SK-N-SH (cell line): ENCODE measurements around the gene ZNF827. TPM values are rescaled to one million over a fixed set of nuclear protein-coding genes. Genes with fewer than 3 reads are reported as not detected.

Source experiments
- CTCF ChIA-PET: fragments of 300-600, 350-600 bp; formaldehyde crosslinking; extraction: SDS; loops from one replicate; lab custom pipeline; 2021; lab: Yijun Ruan, JAX
- POLR2A ChIA-PET: fragments of 350-600 bp; sonication (Branson Sonifier 250); formaldehyde crosslinking; extraction: SDS; loops from one replicate; lab custom pipeline; 2020; ENCODE audit warnings: antibody characterized with exemption, inconsistent platforms; lab: Yijun Ruan, JAX
- DNase-seq: peaks from one replicate; pipeline ENCODE4 v3.0.0; 2012
- H2AFZ ChIP-seq: fragments of 200-600 bp; sonication (generic); 2 replicates; pipeline ENCODE4 v1.8.1; 2016; ENCODE audit warnings: antibody characterized with exemption, mild to moderate bottlenecking, low read depth
- H3F3A ChIP-seq: fragments of 200-600 bp; sonication (generic); replicated peaks from 2 replicates; pipeline ENCODE3; 2016; ENCODE audit warnings: antibody characterized with exemption, mild to moderate bottlenecking; ENCODE audit not compliant: insufficient read depth
- H3K27ac ChIP-seq, 2 experiments: fragments of 200-500 bp in 1 of 2; fragments of 200-600 bp in 1 of 2; sonication (Bioruptor generic) in 1 of 2; sonication (generic), shearing (Covaris generic) in 1 of 2; 2 replicates each; pipeline versions ENCODE4 v1.5.1 to v1.6.1; 2014 to 2016; ENCODE audit warnings: low read depth in 2 of 2, inconsistent platforms in 1 of 2, low read length in 1 of 2, mild to moderate bottlenecking in 1 of 2, mixed read lengths in 1 of 2
- H3K27me3 ChIP-seq: fragments of 200-600 bp; sonication (generic), shearing (Covaris generic); 2 replicates; pipeline ENCODE4 v1.6.1; 2016; ENCODE audit warnings: mixed run types; ENCODE audit not compliant: insufficient read depth
- H3K36me3 ChIP-seq, 2 experiments: fragments of 200-500 bp in 1 of 2; fragments of 200-600 bp in 1 of 2; sonication (Bioruptor generic) in 1 of 2; sonication (generic) in 1 of 2; replicated peaks in 1 of 2; 2 replicates each; pipeline versions ENCODE3 to v1.5.1; 2014 to 2016; ENCODE audit warnings: low read length in 1 of 2, mild to moderate bottlenecking in 1 of 2; ENCODE audit not compliant: insufficient read depth in 2 of 2, control insufficient read depth in 1 of 2
- H3K4me1 ChIP-seq, 2 experiments: fragments of 200-500 bp in 1 of 2; fragments of 200-600 bp in 1 of 2; sonication (Bioruptor generic) in 1 of 2; sonication (generic), shearing (Covaris generic) in 1 of 2; 2 replicates each; pipeline versions ENCODE4 v1.5.1 to v1.6.1; 2014 to 2016; ENCODE audit warnings: low read depth in 1 of 2, low read length in 1 of 2, mixed run types in 1 of 2; ENCODE audit not compliant: insufficient read depth in 2 of 2, control insufficient read depth in 1 of 2
- H3K4me2 ChIP-seq: fragments of 200-600 bp; sonication (generic), shearing (Covaris generic); 2 replicates; pipeline ENCODE4 v1.6.1; 2017; ENCODE audit warnings: mixed run types
- H3K4me3 ChIP-seq, 2 experiments: fragments of 200-500 bp in 1 of 2; fragments of 200-600 bp in 1 of 2; sonication (Bioruptor generic) in 1 of 2; sonication (generic), shearing (Covaris generic) in 1 of 2; 2 replicates each; pipeline versions ENCODE4 v1.5.1 to v1.8.1; 2014 to 2016; ENCODE audit warnings: low read depth in 2 of 2, inconsistent platforms in 1 of 2, low read length in 1 of 2, mild to moderate bottlenecking in 1 of 2, mixed read lengths in 1 of 2, moderate library complexity in 1 of 2
- H3K79me2 ChIP-seq: fragments of 200-600 bp; sonication (generic); 2 replicates; pipeline ENCODE4 v1.8.1; 2017; ENCODE audit warnings: mild to moderate bottlenecking; ENCODE audit not compliant: insufficient read depth
- H3K9ac ChIP-seq: fragments of 200-600 bp; sonication (generic); 2 replicates; pipeline ENCODE4 v1.6.1; 2017; ENCODE audit warnings: mixed run types
- H3K9me2 ChIP-seq: fragments of 200-600 bp; sonication (generic); 2 replicates; pipeline ENCODE4 v1.6.1; 2017; ENCODE audit warnings: mixed run types
- H3K9me3 ChIP-seq: fragments of 200-600 bp; sonication (generic); 2 replicates; pipeline ENCODE4 v1.6.1; 2017; ENCODE audit warnings: mixed run types, mild to moderate bottlenecking, moderate library complexity
- H4K20me1 ChIP-seq: fragments of 200-600 bp; sonication (generic); 2 replicates; pipeline ENCODE4 v1.6.1; 2017; ENCODE audit warnings: mild to moderate bottlenecking, mixed run types; ENCODE audit not compliant: insufficient read depth
- CTCF ChIP-seq: fragments of 200-600 bp; sonication (generic); IDR thresholded peaks from 2 replicates; pipeline ENCODE4 v1.6.1; 2017; ENCODE audit warnings: antibody characterized with exemption, mild to moderate bottlenecking, moderate library complexity
- ELF1 ChIP-seq: IDR thresholded peaks from 2 replicates; pipeline ENCODE4 v1.4.0; 2012
- EP300 ChIP-seq, 2 experiments: IDR thresholded peaks; 2 replicates each; pipeline versions ENCODE4 v1.4.0 to v1.6.1; 2012; ENCODE audit warnings: borderline replicate concordance in 1 of 2, low read depth in 1 of 2, low read length in 1 of 2
- FOSL2 ChIP-seq: IDR thresholded peaks from 2 replicates; pipeline ENCODE4 v1.4.0; 2012; ENCODE audit warnings: low read depth, mild to moderate bottlenecking, moderate library complexity, borderline replicate concordance
- FOXM1 ChIP-seq: IDR thresholded peaks from 2 replicates; pipeline ENCODE4 v1.4.0; 2012; ENCODE audit warnings: low read depth, mild to moderate bottlenecking
- IRF3 ChIP-seq: fragments of 150-350 bp; IDR thresholded peaks from 2 replicates; pipeline ENCODE4 v1.6.1; 2016; ENCODE audit warnings: mild to moderate bottlenecking, low read depth, low read length
- JUND ChIP-seq: IDR thresholded peaks from 2 replicates; pipeline ENCODE4 v1.4.0; 2012
- MAX ChIP-seq: IDR thresholded peaks from 2 replicates; pipeline ENCODE4 v1.4.0; 2012; ENCODE audit warnings: low read depth
- MXI1 ChIP-seq: IDR thresholded peaks from 2 replicates; pipeline ENCODE4 v1.6.1; 2012; ENCODE audit warnings: mild to moderate bottlenecking, low read depth, low read length, improper control_type of control experiment
- NRF1 ChIP-seq: IDR thresholded peaks from 2 replicates; pipeline ENCODE4 v1.6.1; 2012; ENCODE audit warnings: low read depth, mild to moderate bottlenecking, low read length
- PBX3 ChIP-seq: IDR thresholded peaks from 2 replicates; pipeline ENCODE4; 2012
- POLR2AphosphoS5 ChIP-seq: IDR thresholded peaks from 2 replicates; pipeline ENCODE4 v1.6.1; 2012; ENCODE audit warnings: low read depth, low read length
- RAD21 ChIP-seq: IDR thresholded peaks from 2 replicates; pipeline ENCODE4 v1.6.1; 2012; ENCODE audit warnings: mild to moderate bottlenecking, low read length
- TAF1 ChIP-seq: IDR thresholded peaks from 2 replicates; pipeline ENCODE4 v1.6.1; 2012; ENCODE audit warnings: low read depth, mild to moderate bottlenecking, low read length, moderate library complexity, borderline replicate concordance
- TEAD4 ChIP-seq: IDR thresholded peaks from 2 replicates; pipeline ENCODE4 v1.4.0; 2012; ENCODE audit warnings: mild to moderate bottlenecking, borderline replicate concordance; ENCODE audit not compliant: insufficient read depth
- USF2 ChIP-seq: fragments of 150-350 bp; IDR thresholded peaks from 2 replicates; pipeline ENCODE4 v1.6.1; 2017; ENCODE audit warnings: antibody characterized with exemption, low read length, low read depth, borderline replicate concordance
- WGBS: methylation state at CpG from one replicate; pipeline ENCODE4 v1.1.6; 2017; ENCODE audit warnings: low lambda C conversion rate; 5-methylcytosine and 5-hydroxymethylcytosine counted together
- polyA plus RNA-seq, 3 experiments: library from polyadenylated mRNA; depleted of rRNA; stranded (reverse); fragments of >200 nt; gene quantifications; 2 replicates each; pipeline ENCODE4 v1.2.3, GENCODE V29; 2012

ZNF827 gene
- polyA plus RNA-seq, 1 of the 3 experiments (the other 2 are of a cell fraction) = 23.2 TPM

- Histone ChIP-seq H3K9ac (no peak overlapping the region), H3K9me2 (no peaks in the 10 kb centered on the region), H3K36me3 (peaks cover 40 to 43% of the 10 kb centered on the region in 2 experiments), H3K27me3 (no peaks in the 10 kb centered on the region), H3K4me3 (no peak overlapping the region), H3K4me1 (peaks cover 0 to 6% of the 10 kb centered on the region in 2 experiments; a peak in 2 of 4 replicates), H3F3A (peaks cover 1% of the 10 kb centered on the region), H4K20me1 (no peaks in the 10 kb centered on the region), H3K9me3 (no peaks in the 10 kb centered on the region), H2AFZ (no peak overlapping the region), H3K4me2 (no peak overlapping the region), H3K79me2 (no peaks in the 10 kb centered on the region), H3K27ac (no peak overlapping the region)
- 97% methylated on average over 3 of the region's 3 CpGs for WGBS
- POLR2A ChIA-PET = no interaction called here
- TF ChIP-seq PBX3 = no peak
- no peak for TF ChIP-seq TEAD4
- no peak for TF ChIP-seq TAF1
- TF ChIP-seq FOSL2 = no peak
- no peak for TF ChIP-seq EP300 (IDR thresholded peaks at IDR 0.05; ENCODE audit: borderline replicate concordance in 1 of 2, low read depth in 1 of 2, low read length in 1 of 2)
- TF ChIP-seq MXI1 = no peak
- no peak for TF ChIP-seq NRF1
- TF ChIP-seq FOXM1 = no peak
- no peak for TF ChIP-seq POLR2AphosphoS5
- no peak for TF ChIP-seq RAD21
- TF ChIP-seq ELF1 = no peak
- no peak for TF ChIP-seq CTCF
- no peak for TF ChIP-seq JUND
- no peak for TF ChIP-seq USF2
- no peak for TF ChIP-seq MAX
- TF ChIP-seq IRF3 = no peak
- CTCF ChIA-PET = interaction anchor here (0.6 to 1.1 kb wide), 2 partner anchors 15 to 366 kb away, joined by 3 read pairs; no protein-coding TSS in a partner anchor
- no peak for DNase-seq
These were observed 122.5 kb downstream of the ZNF827 start for GRCh38 chr4:145816091-145816490.
